H9 (cell line): ENCODE measurements around the gene GLB1L2. TPM values are rescaled to one million over a fixed set of nuclear protein-coding genes. Genes with fewer than 3 reads are reported as not detected.

Experiments used
- DNase-seq: peaks from one replicate; pipeline ENCODE4 v3.0.0-alpha.2; 2017
- H2AFZ ChIP-seq: one replicate; pipeline ENCODE4 v1.6.1; 2013; ENCODE audit warnings: mild to moderate bottlenecking, low read length, control low read depth, moderate library complexity
- H2AK5ac ChIP-seq: 2 replicates; pipeline ENCODE4 v1.6.1; 2013; ENCODE audit warnings: low read length, control low read depth, mixed read lengths; ENCODE audit not compliant: insufficient read length
- H2BK120ac ChIP-seq: one replicate; pipeline ENCODE4 v1.6.1; 2013; ENCODE audit warnings: low read depth, mild to moderate bottlenecking, low read length, control low read depth, inconsistent platforms; ENCODE audit not compliant: poor library complexity, severe bottlenecking
- H2BK12ac ChIP-seq: 2 replicates; pipeline ENCODE4 v1.6.1; 2013; ENCODE audit warnings: low read length, control low read depth, mixed read lengths, low read depth; ENCODE audit not compliant: insufficient read length
- H2BK15ac ChIP-seq: 2 replicates; pipeline ENCODE4 v1.6.1; 2013; ENCODE audit warnings: low read depth, low read length, control low read depth
- H2BK20ac ChIP-seq: one replicate; pipeline ENCODE4 v1.6.1; 2013; ENCODE audit warnings: low read depth, mild to moderate bottlenecking, low read length, control low read depth, inconsistent platforms; ENCODE audit not compliant: poor library complexity, severe bottlenecking
- H2BK5ac ChIP-seq: 2 replicates; pipeline ENCODE4 v1.6.1; 2013; ENCODE audit warnings: low read length, control low read depth, mixed read lengths; ENCODE audit not compliant: insufficient read length
- H3K14ac ChIP-seq: 2 replicates; pipeline ENCODE4 v1.6.1; 2013; ENCODE audit warnings: low read length, control low read depth; ENCODE audit not compliant: insufficient read depth
- H3K18ac ChIP-seq: 2 replicates; pipeline ENCODE4 v1.6.1; 2013; ENCODE audit warnings: low read depth, mild to moderate bottlenecking, mixed read lengths, low read length, control low read depth; ENCODE audit not compliant: insufficient read length
- H3K23ac ChIP-seq: 2 replicates; pipeline ENCODE4 v1.6.1; 2013; ENCODE audit warnings: low read length, control low read depth, mixed read lengths, low read depth; ENCODE audit not compliant: insufficient read length
- H3K23me2 ChIP-seq: 2 replicates; pipeline ENCODE4 v1.6.1; 2013; ENCODE audit warnings: low read depth, mild to moderate bottlenecking, mixed read lengths, low read length, control low read depth; ENCODE audit not compliant: insufficient read length, poor library complexity, severe bottlenecking
- H3K27ac ChIP-seq: 2 replicates; pipeline ENCODE4 v1.5.1; 2013; ENCODE audit warnings: low read length, control low read depth, mixed read lengths, low read depth; ENCODE audit not compliant: insufficient read length
- H3K27me3 ChIP-seq: 2 replicates; pipeline ENCODE4 v1.6.1; 2013; ENCODE audit warnings: low read length, control low read depth, inconsistent platforms; ENCODE audit not compliant: insufficient read depth
- H3K4ac ChIP-seq: 2 replicates; pipeline ENCODE4 v1.6.1; 2013; ENCODE audit warnings: low read depth, mild to moderate bottlenecking, control low read depth, inconsistent platforms, low read length, moderate library complexity
- H3K4me1 ChIP-seq: 2 replicates; pipeline ENCODE4 v1.6.1; 2013; ENCODE audit warnings: low read length, control low read depth, inconsistent platforms; ENCODE audit not compliant: insufficient read depth
- H3K4me2 ChIP-seq: 2 replicates; pipeline ENCODE4 v1.6.1; 2013; ENCODE audit warnings: low read length, control low read depth, mixed read lengths; ENCODE audit not compliant: insufficient read length, insufficient read depth
- H3K56ac ChIP-seq: 2 replicates; pipeline ENCODE4 v1.6.1; 2013; ENCODE audit warnings: low read depth, mild to moderate bottlenecking, mixed read lengths, low read length, control low read depth; ENCODE audit not compliant: insufficient read length
- H3K79me1 ChIP-seq: 2 replicates; pipeline ENCODE4 v1.6.1; 2013; ENCODE audit warnings: low read depth, mild to moderate bottlenecking, moderate library complexity, low read length, control low read depth, inconsistent platforms; ENCODE audit not compliant: insufficient read depth, poor library complexity, severe bottlenecking
- H3K79me2 ChIP-seq: 2 replicates; pipeline ENCODE4 v1.6.1; 2013; ENCODE audit warnings: low read length, control low read depth, inconsistent platforms; ENCODE audit not compliant: insufficient read depth
- H3K9ac ChIP-seq: 2 replicates; pipeline ENCODE4 v1.6.1; 2013; ENCODE audit warnings: low read length, control low read depth, mixed read lengths; ENCODE audit not compliant: insufficient read length; ENCODE audit errors: extremely low read depth
- H3K9me3 ChIP-seq: one replicate; pipeline ENCODE4 v1.6.1; 2013; ENCODE audit warnings: low read depth, low read length, inconsistent platforms; ENCODE audit not compliant: control insufficient read depth
- H3T11ph ChIP-seq: one replicate; pipeline ENCODE4 v1.6.1; 2013; ENCODE audit warnings: mild to moderate bottlenecking, low read length, control low read depth, inconsistent platforms
- H4K20me1 ChIP-seq: one replicate; pipeline ENCODE4 v1.6.1; 2013; ENCODE audit not compliant: control insufficient read depth, insufficient read length, insufficient read depth
- H4K5ac ChIP-seq: 2 replicates; pipeline ENCODE4 v1.6.1; 2013; ENCODE audit warnings: low read depth, mild to moderate bottlenecking, mixed read lengths, low read length, control low read depth; ENCODE audit not compliant: insufficient read length
- H4K8ac ChIP-seq: replicated peaks from 2 replicates; pipeline ENCODE4 v1.6.1; 2013; ENCODE audit warnings: low read length, control low read depth, mixed read lengths, low read depth; ENCODE audit not compliant: insufficient read length
- H4K91ac ChIP-seq: 2 replicates; pipeline ENCODE4 v1.6.1; 2013; ENCODE audit warnings: low read depth, mild to moderate bottlenecking, moderate library complexity, mixed read lengths, low read length, control low read depth; ENCODE audit not compliant: insufficient read length
- H3K27ac Mint-ChIP-seq, 3 experiments: 2 replicates in 2 of 3; 3 replicates in 1 of 3; pipeline ENCODE4 v1.8.0; 2020 to 2021; ENCODE audit warnings: mixed read lengths in 3 of 3, mild to moderate bottlenecking in 1 of 3, moderate library complexity in 1 of 3
- H3K27me3 Mint-ChIP-seq: 2 replicates; pipeline ENCODE4 v1.8.0; 2021; ENCODE audit warnings: low read depth, mild to moderate bottlenecking, moderate library complexity, mixed read lengths
- H3K36me3 Mint-ChIP-seq, 3 experiments: 2 replicates in 2 of 3; 3 replicates in 1 of 3; pipeline ENCODE4 v1.8.0; 2020 to 2021; ENCODE audit warnings: low read depth in 3 of 3, mixed read lengths in 3 of 3; ENCODE audit not compliant: insufficient read depth in 1 of 3
- H3K4me1 Mint-ChIP-seq, 2 experiments: 2 replicates each; pipeline ENCODE4 v1.8.0; 2020; ENCODE audit warnings: mixed read lengths in 2 of 2
- H3K4me3 Mint-ChIP-seq, 2 experiments: 2 replicates in 1 of 2; 3 replicates in 1 of 2; pipeline ENCODE4 v1.8.0; 2020 to 2021; ENCODE audit warnings: mild to moderate bottlenecking in 2 of 2, mixed read lengths in 2 of 2, moderate library complexity in 1 of 2
- H3K9me3 Mint-ChIP-seq, 2 experiments: 2 replicates in 1 of 2; 3 replicates in 1 of 2; pipeline ENCODE4 v1.8.0; 2020; ENCODE audit warnings: mild to moderate bottlenecking in 2 of 2, mixed read lengths in 2 of 2, moderate library complexity in 1 of 2
- WGBS: extraction: QIAGEN DNeasy Blood & Tissue Kit; methylation state at CpG from one replicate; pipeline ENCODE4 v1.1.7; 2013; ENCODE audit warnings: missing lambda C conversion rate, low lambda C conversion rate, mixed read lengths; ENCODE audit not compliant: insufficient read length; ENCODE audit errors: extremely low coverage; 5-methylcytosine and 5-hydroxymethylcytosine counted together
- total RNA-seq: library from RNA; stranded (reverse); gene quantifications from 2 replicates; pipeline ENCODE4 v1.2.1, GENCODE V29; 2021
- TF ChIP-seq, protein P1 (sequence below): fragments of 200-600 bp; sonication (generic); conservative IDR thresholded peaks from 3 replicates; pipeline ENCODE4 v1.8.0; 2021; ENCODE audit warnings: antibody characterized with exemption, mild to moderate bottlenecking

GLB1L2 gene
- total RNA-seq, 1 experiment from 2014 or later: 2.4 TPM

DNA sequence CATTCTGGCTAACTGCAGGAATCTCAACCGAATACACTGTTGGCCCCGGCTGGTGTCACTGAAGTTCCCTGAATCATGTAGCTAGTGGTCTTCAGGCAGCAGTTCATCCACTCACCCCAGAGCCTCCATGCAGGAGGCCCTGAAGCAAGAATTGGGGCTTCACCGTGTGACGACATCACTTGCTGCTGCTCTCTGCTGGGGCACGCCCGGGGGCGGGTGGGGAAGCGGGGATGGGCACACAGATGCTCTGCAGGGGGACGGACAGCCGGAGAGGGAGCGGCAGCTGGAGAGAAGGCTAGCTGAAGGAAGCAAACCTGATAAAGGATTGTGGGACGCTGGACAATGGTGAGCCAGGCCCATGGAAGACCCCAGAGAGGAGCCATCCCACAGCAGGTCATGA, 63.2 kb downstream of the GLB1L2 start:
- Mint-ChIP-seq H3K9me3 (no peaks in the 10 kb centered on the region), H3K36me3 (peaks cover 4 to 12% (median 11%) of the 10 kb centered on the region in 3 experiments; a peak in 5 of 7 replicates), H3K27me3 (no peaks in the 10 kb centered on the region), H3K27ac (no peak overlapping the region), H3K4me1 (peaks cover 3 to 4% of the 10 kb centered on the region in 2 experiments; a peak in 1 of 4 replicates), H3K4me3 (no peak overlapping the region)
- no peaks in the 10 kb centered on the region for H3K4me1 ChIP-seq
- TF ChIP-seq, protein P1, sequence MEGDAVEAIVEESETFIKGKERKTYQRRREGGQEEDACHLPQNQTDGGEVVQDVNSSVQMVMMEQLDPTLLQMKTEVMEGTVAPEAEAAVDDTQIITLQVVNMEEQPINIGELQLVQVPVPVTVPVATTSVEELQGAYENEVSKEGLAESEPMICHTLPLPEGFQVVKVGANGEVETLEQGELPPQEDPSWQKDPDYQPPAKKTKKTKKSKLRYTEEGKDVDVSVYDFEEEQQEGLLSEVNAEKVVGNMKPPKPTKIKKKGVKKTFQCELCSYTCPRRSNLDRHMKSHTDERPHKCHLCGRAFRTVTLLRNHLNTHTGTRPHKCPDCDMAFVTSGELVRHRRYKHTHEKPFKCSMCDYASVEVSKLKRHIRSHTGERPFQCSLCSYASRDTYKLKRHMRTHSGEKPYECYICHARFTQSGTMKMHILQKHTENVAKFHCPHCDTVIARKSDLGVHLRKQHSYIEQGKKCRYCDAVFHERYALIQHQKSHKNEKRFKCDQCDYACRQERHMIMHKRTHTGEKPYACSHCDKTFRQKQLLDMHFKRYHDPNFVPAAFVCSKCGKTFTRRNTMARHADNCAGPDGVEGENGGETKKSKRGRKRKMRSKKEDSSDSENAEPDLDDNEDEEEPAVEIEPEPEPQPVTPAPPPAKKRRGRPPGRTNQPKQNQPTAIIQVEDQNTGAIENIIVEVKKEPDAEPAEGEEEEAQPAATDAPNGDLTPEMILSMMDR: no peak
- H4K5ac ChIP-seq: no peak overlapping the region
- H3K56ac ChIP-seq: no peak overlapping the region
- no peak for DNase-seq
- no peak overlapping the region for H3K9ac ChIP-seq
- H3K79me1 ChIP-seq: no peaks in the 10 kb centered on the region
- H3K4me2 ChIP-seq: no peak overlapping the region
- no peak overlapping the region for H4K91ac ChIP-seq
- no peak overlapping the region for H2BK5ac ChIP-seq
- no peaks in the 10 kb centered on the region; the same call in 1 of the 2 replicates for H3K79me2 ChIP-seq
- no peaks in the 10 kb centered on the region for H3K9me3 ChIP-seq
- H2BK120ac ChIP-seq: no peak overlapping the region
- no peak overlapping the region for H3K14ac ChIP-seq
- H2AFZ ChIP-seq: no peak overlapping the region
- H2BK12ac ChIP-seq: no peak overlapping the region
- H3T11ph ChIP-seq: no peak overlapping the region
- H3K18ac ChIP-seq: no peak overlapping the region
- H3K23ac ChIP-seq: no peak overlapping the region
- no peak overlapping the region for H3K4ac ChIP-seq
- no peak overlapping the region for H2BK15ac ChIP-seq
- H4K8ac ChIP-seq: no peak overlapping the region
- H2BK20ac ChIP-seq: no peak overlapping the region
- H2AK5ac ChIP-seq: no peak overlapping the region
- no peaks in the 10 kb centered on the region for H3K27me3 ChIP-seq
- WGBS: no CpG with 5 or more reads among the region's 12 CpGs
- H3K23me2 ChIP-seq: no peaks in the 10 kb centered on the region
- no peak overlapping the region for H3K27ac ChIP-seq
- H4K20me1 ChIP-seq: no peaks in the 10 kb centered on the region
